Neural progenitor cell (in vitro differentiated cells): ENCODE results near the gene VILL.

Experiments
- EZH2phosphoT487 ChIP-seq: fragments of 200-600 bp; sonication (generic); IDR thresholded peaks from 2 replicates; pipeline ENCODE4 v1.6.1; 2017; ENCODE audit warnings: antibody characterized with exemption
- TF ChIP-seq, protein P1 (sequence below): fragments of 200-600 bp; sonication (generic); IDR thresholded peaks from 2 replicates; pipeline ENCODE4 v1.5.1; 2017; ENCODE audit warnings: antibody characterized with exemption, mild to moderate bottlenecking

DNA sequence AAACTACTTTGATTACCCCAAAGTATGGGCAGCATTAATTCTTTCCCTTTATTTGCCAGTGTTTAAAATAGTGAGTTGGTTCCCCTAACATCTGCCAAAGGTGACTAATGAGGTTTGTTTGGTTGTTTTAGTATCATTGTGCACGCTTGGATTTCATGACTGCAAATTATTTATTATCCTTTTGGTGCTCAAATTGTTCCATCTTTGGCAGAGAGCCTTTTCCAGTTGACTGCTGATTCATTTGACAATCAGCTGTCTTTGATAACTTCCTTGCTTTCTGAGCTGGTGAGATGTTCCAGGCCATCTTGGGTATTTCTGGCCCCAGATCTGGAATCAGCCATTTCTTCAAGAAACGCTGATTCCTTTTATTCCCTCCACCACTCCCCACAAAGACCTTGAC lies 57.3 kb downstream of the VILL start:
- TF ChIP-seq, protein P1, sequence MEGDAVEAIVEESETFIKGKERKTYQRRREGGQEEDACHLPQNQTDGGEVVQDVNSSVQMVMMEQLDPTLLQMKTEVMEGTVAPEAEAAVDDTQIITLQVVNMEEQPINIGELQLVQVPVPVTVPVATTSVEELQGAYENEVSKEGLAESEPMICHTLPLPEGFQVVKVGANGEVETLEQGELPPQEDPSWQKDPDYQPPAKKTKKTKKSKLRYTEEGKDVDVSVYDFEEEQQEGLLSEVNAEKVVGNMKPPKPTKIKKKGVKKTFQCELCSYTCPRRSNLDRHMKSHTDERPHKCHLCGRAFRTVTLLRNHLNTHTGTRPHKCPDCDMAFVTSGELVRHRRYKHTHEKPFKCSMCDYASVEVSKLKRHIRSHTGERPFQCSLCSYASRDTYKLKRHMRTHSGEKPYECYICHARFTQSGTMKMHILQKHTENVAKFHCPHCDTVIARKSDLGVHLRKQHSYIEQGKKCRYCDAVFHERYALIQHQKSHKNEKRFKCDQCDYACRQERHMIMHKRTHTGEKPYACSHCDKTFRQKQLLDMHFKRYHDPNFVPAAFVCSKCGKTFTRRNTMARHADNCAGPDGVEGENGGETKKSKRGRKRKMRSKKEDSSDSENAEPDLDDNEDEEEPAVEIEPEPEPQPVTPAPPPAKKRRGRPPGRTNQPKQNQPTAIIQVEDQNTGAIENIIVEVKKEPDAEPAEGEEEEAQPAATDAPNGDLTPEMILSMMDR = no peak
- TF ChIP-seq EZH2phosphoT487 = no peak
